ENCODE data around the gene WASL. TPM values are rescaled to one million over a fixed set of nuclear protein-coding genes. Genes with fewer than 3 reads are reported as not detected.

Gene WASL
- total RNA-seq, 4 donors from 2014 or later, result 30.0 to 45.7 (median 32.2) TPM

- TF ChIP-seq, protein P1, sequence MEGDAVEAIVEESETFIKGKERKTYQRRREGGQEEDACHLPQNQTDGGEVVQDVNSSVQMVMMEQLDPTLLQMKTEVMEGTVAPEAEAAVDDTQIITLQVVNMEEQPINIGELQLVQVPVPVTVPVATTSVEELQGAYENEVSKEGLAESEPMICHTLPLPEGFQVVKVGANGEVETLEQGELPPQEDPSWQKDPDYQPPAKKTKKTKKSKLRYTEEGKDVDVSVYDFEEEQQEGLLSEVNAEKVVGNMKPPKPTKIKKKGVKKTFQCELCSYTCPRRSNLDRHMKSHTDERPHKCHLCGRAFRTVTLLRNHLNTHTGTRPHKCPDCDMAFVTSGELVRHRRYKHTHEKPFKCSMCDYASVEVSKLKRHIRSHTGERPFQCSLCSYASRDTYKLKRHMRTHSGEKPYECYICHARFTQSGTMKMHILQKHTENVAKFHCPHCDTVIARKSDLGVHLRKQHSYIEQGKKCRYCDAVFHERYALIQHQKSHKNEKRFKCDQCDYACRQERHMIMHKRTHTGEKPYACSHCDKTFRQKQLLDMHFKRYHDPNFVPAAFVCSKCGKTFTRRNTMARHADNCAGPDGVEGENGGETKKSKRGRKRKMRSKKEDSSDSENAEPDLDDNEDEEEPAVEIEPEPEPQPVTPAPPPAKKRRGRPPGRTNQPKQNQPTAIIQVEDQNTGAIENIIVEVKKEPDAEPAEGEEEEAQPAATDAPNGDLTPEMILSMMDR (IDR thresholded peaks at IDR 0.05; ENCODE audit: low read depth), result no peak
Measured at GRCh38 chr7:123773481-123773880, 24.7 kb upstream of the WASL start.

DNA sequence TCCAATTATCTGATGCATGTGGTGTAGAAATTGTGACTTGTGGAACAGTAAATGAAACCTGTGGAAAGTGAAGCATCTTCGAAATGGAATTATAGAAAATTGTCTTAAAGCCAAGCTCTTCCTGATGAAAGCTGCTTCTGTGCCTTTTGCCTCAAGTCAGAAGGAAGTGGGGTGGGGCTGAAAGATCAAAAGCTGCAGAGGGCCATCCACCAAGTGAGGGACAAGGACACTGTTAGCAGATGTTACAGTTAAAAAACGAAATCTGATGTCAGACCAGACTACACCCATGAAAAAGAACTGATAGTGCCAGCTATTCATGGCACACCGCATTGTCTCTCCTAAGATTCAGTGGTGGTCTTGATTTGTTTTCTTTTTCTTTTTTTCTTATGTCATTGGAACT lies 23.8 kb upstream of the WASL start:
- TF ChIP-seq, protein P1 (IDR thresholded peaks at IDR 0.05; ENCODE audit: low read depth), result no peak

DNA sequence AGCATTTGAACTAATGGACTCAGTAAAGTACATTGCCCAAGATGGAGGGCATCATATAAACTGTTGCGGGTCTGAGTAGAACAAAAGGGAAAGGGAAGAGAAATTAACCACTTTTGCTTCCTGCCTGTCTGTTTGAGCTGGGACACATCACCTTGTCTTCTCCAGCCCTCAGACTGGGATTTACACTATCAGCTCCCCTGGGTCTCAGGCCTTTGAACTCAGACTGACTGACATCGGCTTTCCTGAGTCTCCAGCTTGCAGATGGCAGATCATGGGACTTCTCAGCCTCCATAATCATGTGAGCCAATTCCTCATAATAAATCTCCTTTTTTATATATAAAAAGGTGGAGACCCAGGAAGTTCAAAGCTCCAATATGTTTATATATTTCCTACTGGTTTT lies 23.0 kb upstream of the WASL start:
- TF ChIP-seq, protein P1 (IDR thresholded peaks at IDR 0.05; ENCODE audit: low read depth), result no peak

GRCh38 chr7:123771256-123771655 lies 22.5 kb upstream of the WASL start:
- TF ChIP-seq, protein P1 (IDR thresholded peaks at IDR 0.05; ENCODE audit: low read depth), result no peak

GRCh38 chr7:123770378-123770777 lies 21.6 kb upstream of the WASL start:
- TF ChIP-seq, protein P1 (IDR thresholded peaks at IDR 0.05; ENCODE audit: low read depth), result no peak

DNA sequence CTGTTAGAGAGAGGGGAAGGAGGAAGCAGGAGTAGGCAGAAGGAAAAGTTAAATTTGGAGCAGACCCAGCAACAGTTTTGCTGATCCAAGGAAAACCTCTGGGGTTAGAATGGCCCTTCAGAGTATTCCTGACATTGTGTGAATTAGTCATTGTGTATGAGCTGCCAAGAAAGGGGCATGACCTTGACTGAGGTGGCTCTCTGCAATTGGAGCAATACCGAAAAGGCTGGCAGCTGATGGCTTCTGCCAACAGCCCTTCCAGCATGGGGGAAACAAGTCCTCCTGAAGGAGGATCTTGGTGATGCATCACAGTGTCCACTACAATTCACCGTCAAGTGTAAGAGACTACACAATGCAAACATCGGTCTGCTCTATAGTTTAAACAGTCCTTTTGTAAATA lies 20.6 kb upstream of the WASL start:
- TF ChIP-seq, protein P1 (IDR thresholded peaks at IDR 0.05; ENCODE audit: low read depth), result no peak

- TF ChIP-seq, protein P1 (IDR thresholded peaks at IDR 0.05; ENCODE audit: low read depth), result no peak
Measured at GRCh38 chr7:123768493-123768892, 19.7 kb upstream of the WASL start.

Data from subcutaneous adipose tissue (tissue), 4 donors.